Measurements from ENCODE around the gene TAS1R3.
"Not testable (repeated sequence)": the region's sequence is repeated elsewhere in the genome, so short reads cannot be mapped to it uniquely, and the experiment has no call there.

Gene TAS1R3

GRCh38 chr1:1309251-1310108, 21.6 kb upstream of the TAS1R3 start:
- no peak for DNase-seq (ENCODE audit: low spot score)

DNA sequence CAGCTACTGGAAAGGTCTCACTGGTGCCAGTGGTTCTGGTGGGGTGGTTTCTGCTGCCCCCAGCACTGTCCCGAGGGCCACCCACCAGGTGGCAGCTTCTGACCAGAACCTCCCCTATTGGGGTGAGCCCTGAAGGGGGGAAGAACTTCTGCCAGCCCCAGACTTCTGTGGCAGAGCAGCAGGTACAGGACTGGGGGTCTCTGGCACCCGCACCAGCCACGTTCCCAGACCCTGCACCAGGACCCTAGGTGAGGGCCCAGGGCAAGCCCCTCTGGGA, 21.0 kb upstream of the TAS1R3 start:
- no peak for DNase-seq (ENCODE audit: low spot score)

DNA sequence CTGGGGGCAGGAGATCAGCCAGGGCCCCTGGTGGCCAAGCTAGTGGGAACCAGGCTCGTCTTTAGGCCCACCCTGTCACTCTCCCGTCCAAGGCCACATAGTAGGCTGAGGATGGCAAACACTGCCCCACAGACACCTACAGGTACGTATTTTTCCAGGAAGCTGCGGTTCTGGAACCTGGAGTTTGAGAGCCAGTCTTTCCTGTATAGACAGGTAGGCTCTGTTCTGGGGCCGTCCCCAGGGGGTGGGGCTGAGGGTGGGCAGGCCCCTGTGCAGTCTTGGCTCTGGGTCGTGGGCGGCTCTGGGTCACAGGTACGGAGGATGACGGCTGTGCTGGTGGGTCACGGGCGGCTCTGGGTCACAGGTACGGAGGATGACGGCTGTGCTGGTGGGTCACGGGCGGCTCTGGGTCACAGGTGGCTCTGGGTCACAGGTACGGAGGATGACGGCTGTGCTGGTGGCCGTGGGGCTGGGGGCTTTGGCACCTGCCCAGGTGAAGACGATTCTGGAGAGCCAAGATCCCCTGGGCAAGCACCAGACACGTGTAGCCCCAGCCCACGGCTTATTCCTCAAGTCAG, 20.5 kb upstream of the TAS1R3 start:
- no peak for DNase-seq (ENCODE audit: low spot score)

DNA sequence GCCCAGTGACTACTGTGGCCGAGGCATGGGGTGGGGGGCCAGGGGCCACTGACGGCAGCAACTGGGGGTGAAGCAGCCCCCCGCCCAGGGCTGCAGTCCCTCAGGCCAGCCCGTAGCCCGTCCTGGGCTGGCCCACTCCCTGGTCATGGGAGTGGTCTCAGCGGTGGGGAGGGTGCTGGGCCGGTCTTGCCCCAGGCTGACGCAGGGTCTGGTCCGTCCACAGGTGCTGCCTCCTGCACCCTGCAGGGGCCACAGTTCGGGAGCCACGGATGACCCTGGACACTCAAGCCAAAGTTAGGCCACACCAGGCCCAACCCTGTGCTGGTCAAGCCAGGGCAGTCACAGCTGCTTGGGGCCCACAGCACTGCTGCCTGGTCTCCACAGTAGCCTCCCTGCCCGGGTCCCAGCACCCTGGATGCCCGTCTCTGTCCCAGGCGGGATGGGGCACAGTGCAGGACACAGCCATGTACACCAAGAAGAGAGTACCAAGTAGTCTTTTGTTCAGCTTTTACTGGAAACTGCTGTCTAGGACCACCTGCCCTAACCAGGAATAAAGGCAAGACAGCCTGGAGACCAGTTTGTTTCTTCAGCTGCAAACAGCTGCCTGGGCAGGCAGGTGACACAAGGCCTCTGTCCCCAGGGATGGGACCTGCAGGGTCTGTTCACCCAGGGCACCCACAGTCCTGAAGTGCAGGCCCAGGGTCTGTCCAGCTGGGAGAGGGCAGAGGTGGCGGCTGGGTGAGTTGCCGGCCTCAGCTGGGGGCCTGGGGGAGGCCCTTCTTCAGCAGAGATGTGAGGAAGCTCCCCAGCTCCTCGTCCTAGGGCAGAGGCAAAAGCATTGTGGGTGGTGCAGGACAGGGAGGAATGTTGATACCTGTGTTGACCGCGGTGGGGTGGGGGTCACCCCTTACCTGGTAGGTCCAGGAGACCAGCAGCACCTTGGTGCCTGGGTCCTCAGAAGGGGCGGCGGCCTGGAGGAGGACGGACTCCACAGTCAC, 19.7 kb upstream of the TAS1R3 start:
- DNase-seq (ENCODE audit: low spot score): no peak

GRCh38 chr1:1312450-1313314, 18.4 kb upstream of the TAS1R3 start:
- no peak for DNase-seq (ENCODE audit: low spot score)

- DNase-seq (ENCODE audit: low spot score): no peak
These were observed 17.4 kb upstream of the TAS1R3 start for GRCh38 chr1:1313500-1314236.

DNA sequence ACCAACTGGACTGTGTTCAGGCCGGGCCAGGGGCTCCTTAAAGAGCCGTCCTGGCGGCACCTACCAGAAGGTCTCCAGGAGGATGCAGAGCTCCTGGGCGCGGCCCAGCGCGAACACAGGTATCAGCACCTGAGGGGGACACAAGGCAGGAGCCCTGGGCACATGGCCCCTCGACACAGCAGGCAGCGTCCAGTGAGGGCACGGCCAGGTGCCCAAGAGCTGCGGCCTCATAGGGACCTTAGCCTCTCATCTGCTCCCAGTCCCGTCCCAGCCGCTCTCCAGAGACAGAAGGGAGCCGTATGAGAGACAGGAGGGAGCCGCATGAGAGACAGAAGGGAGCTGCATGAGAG, 16.9 kb upstream of the TAS1R3 start:
- DNase-seq (ENCODE audit: low spot score): no peak

DNA sequence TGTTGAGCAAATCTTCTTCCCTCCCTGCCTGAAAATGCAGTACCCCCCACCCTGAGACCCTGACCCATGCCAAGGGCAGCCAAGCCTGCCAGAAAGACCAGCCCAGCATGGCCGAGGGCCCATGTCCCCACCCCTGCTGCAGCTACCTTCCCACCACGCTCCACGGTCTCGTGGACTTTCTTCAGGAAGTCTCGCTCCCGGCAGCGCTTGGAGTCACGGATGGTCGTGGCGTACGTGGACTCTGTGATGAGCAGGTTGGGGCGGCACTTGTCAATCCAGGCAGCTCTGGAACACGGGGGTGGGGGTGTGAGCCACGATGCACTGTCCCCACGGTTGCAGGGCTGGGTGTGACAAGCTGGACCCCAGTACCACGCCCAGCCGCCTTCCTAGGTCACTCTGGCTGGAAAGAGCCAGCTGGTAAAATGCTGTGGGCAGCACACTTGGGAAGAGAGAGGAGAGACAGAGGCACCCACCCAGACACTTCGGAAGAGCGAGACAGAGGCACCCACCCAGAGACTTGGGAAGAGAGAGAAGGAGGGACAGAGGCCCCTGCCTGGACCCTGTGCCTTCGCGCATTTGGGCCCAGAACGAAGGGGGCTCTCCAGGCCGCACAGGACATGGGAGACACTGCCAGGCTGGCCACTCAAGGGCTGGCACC, 16.3 kb upstream of the TAS1R3 start:
- no peak for DNase-seq (ENCODE audit: low spot score)

GRCh38 chr1:1315435-1315954, 15.6 kb upstream of the TAS1R3 start:
- DNase-seq (ENCODE audit: low spot score): no peak

- not testable (repeated sequence) for DNase-seq (ENCODE audit: low spot score)
These were observed 14.9 kb upstream of the TAS1R3 start for GRCh38 chr1:1316199-1316598.

GRCh38 chr1:1317420-1317819, 13.7 kb upstream of the TAS1R3 start:
- no peak for DNase-seq (ENCODE audit: low spot score)

DNA sequence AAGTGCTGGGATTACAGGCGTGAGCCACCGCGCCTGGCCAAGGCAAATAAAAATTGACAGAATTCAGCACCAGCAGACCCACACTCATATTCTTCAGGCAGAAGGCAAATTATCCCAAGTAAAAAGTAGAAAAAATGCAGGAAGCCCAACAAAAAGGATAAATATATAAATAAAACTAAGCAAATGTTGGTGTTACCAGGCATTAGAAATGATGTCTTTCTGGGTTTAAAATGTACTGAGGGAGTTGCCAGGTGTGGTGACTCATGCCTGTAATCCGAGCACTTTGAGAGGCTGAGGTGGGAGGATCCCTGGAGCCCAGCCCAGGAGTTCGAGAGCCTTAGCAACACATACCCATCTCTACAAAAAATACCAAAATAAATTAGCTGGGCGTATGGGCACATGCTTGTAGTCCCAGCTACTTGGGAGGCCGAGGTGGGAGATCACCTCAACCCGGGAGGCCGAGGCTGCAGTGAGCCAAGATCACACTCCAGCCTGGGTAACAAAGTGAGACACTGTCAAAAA, 12.9 kb upstream of the TAS1R3 start:
- peak; percentile 79 for DNase-seq (ENCODE audit: low spot score)

GRCh38 chr1:1318777-1319645, 12.1 kb upstream of the TAS1R3 start:
- no peak for DNase-seq (ENCODE audit: low spot score)

GRCh38 chr1:1319646-1319941, 11.5 kb upstream of the TAS1R3 start:
- DNase-seq (ENCODE audit: low spot score): no peak

- DNase-seq (ENCODE audit: low spot score): no peak
These were observed 10.2 kb upstream of the TAS1R3 start for GRCh38 chr1:1320666-1321448.

- no peak for DNase-seq (ENCODE audit: low spot score)
These were observed 9.6 kb upstream of the TAS1R3 start for GRCh38 chr1:1321477-1321876.

DNA sequence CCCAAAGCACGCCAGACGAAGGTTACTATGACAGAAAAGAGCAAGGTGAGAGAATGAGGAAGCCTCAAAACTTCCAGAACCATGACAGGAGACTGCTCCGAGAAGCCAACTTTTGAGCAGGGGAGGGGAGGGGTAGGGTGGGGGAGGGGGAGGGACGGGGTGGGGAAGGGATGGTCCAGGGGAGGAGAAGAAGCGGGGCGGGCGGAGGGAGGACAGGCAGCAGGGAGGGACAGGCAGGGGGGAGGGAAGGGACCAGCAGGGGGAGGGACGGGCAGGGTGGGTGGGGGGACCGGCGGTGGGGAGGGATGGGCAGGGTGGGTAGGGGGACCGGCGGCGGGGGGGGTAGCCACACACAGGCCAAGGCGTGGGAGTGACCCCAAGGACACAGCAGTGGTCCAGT, 8.7 kb upstream of the TAS1R3 start:
- no peak for DNase-seq (ENCODE audit: low spot score)

DNA sequence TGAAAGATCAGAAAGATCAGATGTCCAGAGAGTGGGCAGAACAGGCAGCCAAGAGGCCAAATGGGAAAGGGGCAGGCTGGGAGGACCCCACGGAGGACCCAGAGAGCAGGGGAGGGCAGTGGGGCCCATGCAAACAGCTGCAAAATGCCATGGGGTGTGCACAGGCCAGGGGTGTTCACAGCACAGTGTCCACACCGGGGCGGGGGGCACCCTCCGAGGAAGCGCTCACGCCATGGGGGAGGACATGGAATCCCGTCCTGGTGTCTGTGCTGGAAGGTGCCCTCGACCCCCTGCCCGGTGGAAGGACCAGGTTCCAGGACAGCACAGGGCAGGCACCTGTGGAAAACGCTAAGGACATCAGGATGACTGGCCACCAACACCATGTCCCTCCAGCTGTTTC, 8.1 kb upstream of the TAS1R3 start:
- no peak for DNase-seq (ENCODE audit: low spot score)

All from Ammon's horn (tissue), 1 donor.